GM12801 (cell line): Measurements from ENCODE around the gene BLCAP.

Source experiments
- TF ChIP-seq, protein P1 (sequence below): IDR thresholded peaks from one replicate; pipeline ENCODE4 v1.5.1; 2011; ENCODE audit warnings: control low read depth; ENCODE audit not compliant: insufficient read length; ENCODE audit errors: extremely low read depth

Gene BLCAP

GRCh38 chr20:37492096-37492625 lies 35.5 kb downstream of the BLCAP start:
- TF ChIP-seq, protein P1, sequence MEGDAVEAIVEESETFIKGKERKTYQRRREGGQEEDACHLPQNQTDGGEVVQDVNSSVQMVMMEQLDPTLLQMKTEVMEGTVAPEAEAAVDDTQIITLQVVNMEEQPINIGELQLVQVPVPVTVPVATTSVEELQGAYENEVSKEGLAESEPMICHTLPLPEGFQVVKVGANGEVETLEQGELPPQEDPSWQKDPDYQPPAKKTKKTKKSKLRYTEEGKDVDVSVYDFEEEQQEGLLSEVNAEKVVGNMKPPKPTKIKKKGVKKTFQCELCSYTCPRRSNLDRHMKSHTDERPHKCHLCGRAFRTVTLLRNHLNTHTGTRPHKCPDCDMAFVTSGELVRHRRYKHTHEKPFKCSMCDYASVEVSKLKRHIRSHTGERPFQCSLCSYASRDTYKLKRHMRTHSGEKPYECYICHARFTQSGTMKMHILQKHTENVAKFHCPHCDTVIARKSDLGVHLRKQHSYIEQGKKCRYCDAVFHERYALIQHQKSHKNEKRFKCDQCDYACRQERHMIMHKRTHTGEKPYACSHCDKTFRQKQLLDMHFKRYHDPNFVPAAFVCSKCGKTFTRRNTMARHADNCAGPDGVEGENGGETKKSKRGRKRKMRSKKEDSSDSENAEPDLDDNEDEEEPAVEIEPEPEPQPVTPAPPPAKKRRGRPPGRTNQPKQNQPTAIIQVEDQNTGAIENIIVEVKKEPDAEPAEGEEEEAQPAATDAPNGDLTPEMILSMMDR: no peak

GRCh38 chr20:37490663-37491350 lies 36.9 kb downstream of the BLCAP start:
- TF ChIP-seq, protein P1: no peak

GRCh38 chr20:37484331-37484730 lies 43.3 kb downstream of the BLCAP start:
- TF ChIP-seq, protein P1: no peak

- TF ChIP-seq, protein P1: no peak
These were observed 46.1 kb downstream of the BLCAP start for GRCh38 chr20:37481610-37482009.

GRCh38 chr20:37480919-37481318 lies 46.8 kb downstream of the BLCAP start:
- TF ChIP-seq, protein P1: no peak

DNA sequence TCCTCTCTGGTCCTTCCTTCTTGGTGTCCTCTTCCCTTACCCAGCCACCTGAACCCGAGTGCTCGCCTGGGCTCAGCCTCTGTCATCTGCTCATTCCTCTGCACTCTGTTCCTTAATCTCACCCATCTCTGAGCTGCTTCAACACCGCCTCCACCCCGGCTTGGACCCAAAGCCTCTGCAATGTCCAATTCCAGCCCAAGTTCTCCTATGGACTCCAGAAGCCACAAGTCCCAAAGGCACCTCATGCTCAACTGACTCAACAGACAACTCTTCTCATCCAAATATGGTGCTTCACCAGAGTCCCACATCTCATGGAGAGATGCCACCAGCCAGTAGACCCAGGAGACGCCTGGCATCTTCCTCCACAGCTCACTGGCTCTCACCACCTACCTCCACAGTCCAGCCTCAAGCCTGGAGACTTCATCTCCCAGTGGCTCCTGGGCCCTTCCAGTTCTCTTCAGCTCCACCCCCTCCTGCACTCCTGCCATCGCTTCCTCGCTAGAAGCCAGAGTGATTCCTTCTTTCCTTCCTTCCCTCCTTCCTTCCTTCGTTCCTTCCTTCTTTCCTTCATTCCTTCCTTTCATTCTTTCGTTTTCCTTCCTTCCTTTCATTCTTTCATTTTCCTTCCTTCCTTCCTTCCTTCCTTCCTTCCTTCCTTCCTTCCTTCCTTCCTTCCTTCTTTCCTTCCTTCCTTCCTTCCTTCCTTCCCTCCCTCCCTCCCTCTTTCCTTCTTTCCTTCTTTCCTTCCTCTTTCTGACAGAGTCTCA lies 47.6 kb downstream of the BLCAP start:
- TF ChIP-seq, protein P1: no peak

DNA sequence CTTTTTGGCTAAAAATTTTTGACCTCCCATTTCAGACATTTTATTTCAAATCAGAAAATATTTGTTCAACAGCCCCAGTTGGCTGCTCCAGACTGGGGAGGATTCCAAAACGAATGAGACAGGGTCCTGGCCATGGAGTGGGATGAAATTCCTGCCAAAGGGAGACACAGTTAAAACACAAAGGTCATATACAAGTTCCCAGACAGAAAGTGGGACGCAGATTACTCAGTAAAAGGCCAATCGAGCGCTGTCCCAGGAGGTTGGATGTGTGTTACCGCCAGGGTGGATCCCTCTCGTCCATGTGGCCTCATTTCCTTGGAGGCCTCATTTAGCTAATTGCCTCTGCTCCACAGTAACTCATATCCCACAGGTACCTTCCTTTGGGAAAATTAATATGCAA lies 48.4 kb downstream of the BLCAP start:
- TF ChIP-seq, protein P1: no peak
